H4 (cell line): ENCODE measurements around the gene FARP1. TPM values are rescaled to one million over a fixed set of nuclear protein-coding genes. Genes with fewer than 3 reads are reported as not detected.
"Not testable (repeated sequence)": the region's sequence is repeated elsewhere in the genome, so short reads cannot be mapped to it uniquely, and the experiment has no call there.

Source experiments
- DNase-seq: peaks from one replicate; pipeline ENCODE4 v3.0.0-alpha.2; 2015; ENCODE audit warnings: low spot score
- total RNA-seq: library from RNA; depleted of rRNA; stranded (reverse); fragments of >200 nt; shearing (Covaris generic); gene quantifications from 2 replicates; pipeline ENCODE4 v1.2.3, GENCODE V29; 2014

The FARP1 gene
- total RNA-seq, 1 experiment from 2014 or later, result 6.3 TPM

DNA sequence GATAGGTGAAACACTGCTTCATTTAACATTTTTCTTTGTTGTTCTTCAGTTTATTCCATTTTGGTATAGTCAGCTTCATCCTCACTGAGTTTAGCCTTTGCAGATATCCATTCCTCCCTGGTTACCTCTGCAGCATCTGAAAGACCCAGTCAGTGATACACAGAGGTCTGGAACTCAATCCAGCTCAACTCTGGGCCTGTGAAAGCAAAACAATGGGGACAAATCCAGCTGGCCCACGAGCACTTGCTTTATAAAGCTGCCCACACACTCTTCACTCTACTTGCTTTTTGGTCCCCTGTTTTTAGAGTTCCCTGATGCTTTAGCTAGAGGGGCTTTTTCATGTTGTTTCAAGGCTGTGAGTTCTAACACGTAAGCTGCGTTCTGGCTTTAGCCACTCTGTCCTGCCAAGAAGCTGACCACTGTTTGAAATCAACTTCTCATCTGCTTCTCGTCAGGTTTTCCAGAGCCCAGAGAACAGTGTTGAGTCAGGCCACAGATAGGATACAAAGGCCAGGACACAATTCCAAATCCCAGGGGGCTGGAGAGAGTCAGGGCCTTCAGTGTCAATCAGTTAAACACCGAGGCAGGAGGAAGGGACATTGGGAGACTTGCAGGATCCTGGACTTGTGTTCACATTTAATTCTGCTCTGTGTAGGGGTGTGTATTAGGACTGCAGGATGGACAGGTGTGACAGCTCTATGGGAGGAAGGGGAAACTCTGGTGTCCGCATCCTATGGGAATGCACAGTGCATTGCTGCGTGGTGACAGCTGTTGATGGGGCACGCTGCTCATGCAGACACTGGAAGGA lies 117.7 kb downstream of the FARP1 start:
- DNase-seq, result no peak

DNA sequence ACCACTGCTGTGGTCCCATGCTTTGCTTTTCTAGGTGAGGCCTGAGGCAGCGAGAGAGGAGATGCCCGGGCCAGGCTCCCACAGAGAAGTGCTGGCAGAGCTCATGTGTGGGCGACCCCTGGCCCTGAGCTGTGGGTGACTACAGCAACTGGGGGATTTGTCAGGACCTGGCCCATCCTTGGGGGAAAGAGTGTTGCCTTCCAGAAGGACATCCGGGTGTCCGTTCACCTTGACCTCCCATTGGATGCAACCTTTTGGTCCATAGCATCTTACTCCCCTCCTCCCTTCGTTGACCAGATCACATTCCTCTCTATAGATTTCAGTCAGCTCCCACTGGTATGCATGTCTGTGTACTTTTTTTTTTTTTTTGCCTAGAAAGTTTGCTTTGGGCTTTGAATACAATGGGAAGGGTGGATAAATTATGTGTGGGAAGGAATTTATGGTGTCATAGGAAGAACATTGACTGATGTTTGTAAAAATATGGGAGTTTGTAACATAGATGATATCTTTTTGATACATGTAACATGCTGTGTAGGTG lies 118.3 kb downstream of the FARP1 start:
- DNase-seq, result no peak

DNA sequence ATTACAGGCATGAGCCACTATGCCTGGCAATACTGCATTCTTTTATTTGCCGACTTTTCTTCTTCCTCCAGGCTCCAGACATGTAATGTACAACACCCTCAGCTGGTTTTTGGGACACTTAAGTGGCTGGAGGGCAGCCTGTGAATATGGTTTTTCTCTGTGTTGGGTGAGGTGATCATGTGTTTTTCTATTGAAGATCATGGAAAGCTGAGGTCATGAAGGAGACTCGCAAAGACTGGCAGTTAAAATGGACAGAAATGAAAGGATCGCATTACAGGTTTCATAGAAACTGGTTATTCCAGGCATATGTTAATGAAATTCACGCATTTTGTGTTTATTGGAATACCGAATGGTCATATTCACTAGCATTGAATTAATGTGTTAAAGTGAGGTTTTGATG lies 119.4 kb downstream of the FARP1 start:
- no peak for DNase-seq

- no peak for DNase-seq
These were observed 120.9 kb downstream of the FARP1 start for GRCh38 chr13:98263841-98264240.

GRCh38 chr13:98264877-98265276 lies 122.0 kb downstream of the FARP1 start:
- no peak for DNase-seq

DNA sequence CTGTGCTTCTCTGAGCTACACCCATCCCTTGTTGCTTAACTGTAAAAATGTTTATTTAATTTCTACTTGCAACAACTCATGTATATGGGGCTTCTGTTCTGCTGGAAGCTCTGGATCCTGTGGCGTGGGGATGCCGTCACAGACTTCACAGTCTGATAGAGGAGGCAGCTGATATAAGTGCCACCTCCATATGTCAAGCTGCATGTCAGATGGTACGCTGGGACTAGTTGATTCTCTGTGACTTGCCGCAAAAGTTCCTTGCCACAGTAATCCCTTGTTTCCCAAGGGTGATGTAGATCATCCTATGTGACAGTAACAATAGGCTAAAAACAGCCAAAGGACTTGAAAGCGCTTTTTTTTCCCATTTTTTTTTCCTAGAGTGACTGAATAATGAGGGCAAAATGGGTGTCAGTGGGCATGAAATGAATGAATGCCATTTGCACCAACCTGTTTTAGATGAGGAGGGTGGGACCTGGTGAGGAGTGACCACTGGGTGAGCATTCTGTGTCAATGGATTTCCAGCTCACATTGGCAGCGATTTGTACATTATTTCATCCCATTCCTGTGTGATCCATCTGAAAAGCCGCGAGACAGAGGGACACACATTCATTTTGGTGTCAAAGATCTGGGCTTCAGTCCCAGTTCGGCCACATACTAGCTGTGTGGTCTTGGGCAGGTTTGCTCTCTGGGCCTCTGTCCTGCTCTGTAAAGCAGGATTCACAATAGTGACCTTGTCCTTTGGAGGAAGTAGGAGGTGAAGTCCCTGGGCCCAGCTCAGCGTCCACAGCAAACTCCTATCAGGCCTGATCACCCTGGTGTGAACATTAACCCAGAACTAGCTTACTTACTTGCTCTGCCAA lies 123.0 kb downstream of the FARP1 start:
- DNase-seq, result no peak

DNA sequence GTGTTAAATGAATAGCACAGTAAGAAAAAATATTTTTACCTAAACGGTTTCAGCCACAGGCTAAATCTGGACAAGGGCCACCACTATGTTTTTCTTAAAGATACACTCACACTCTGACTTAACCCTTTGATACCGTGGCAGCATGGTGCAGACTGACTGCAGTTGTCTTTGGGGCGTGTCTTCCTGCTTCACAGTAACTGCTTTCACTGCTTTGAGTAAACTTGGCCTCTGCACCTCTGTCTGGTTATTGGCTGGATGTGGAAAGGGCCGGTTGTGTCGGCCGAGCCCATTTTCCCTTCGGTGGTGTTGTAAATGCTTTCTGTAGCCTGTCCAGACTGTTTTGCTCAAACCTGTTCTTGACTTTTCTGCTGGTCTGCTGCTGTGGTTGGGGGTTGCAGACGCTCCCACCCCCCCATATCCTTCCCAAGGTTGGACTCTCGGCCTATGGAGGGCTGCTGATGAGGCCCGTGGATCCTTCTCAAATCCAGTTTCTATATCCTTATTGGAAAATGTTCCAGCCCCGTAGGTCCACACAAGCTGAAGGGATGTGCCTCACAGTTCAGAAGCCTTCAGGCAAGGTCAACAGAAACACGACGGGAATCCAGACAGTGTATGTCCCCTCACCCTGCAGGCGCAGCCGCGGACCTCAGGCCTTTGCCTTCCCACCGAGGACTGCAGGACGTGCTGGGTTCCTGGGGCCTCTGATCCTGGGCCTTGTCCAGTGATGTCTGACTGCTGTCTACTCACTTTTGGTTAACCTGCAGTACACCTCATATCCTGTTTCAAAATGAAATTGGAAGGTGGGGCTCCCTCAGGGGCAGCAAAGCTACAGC lies 124.4 kb downstream of the FARP1 start:
- no peak for DNase-seq

DNA sequence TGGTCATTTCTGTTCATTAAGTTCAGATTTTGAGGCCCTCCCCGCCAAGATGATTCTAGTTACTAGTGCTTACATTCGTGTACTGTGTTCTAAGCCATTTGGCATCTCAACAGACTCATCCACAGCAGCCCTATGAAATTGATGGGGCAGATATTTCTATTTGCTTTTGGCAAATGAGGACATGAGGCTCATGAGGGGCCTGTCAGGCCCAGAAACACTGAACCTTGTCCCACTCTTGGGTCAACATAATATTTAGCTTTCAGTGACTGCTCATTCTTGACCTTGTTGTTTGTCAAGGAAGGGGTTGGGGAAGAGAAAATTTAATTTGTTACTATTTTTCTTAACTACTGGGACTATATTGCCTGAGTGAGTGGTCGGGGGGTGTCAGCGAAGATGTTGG lies 126.5 kb downstream of the FARP1 start:
- DNase-seq, result no peak

DNA sequence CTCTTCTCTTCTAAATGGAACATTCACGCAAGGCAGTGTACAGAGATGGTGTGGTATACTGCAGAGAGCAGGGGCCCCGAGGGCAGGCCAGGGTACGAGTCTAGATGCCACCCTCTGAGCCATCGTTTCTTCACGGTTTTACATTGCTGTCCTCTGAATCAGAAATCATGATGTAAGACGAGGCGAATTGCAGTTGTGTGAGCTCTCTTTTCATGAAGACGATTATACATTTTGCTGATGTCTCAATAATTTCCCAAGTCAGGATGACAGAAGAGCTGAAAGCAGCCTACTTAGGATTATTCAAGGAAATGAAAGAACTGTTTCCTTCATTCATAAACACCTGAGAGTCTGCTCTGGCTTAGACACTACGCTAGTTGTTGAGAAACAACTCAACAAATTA lies 127.9 kb downstream of the FARP1 start:
- DNase-seq, result no peak

GRCh38 chr13:98271646-98272045 lies 128.8 kb downstream of the FARP1 start:
- DNase-seq, result not testable (repeated sequence)

GRCh38 chr13:98272549-98272948 lies 129.7 kb downstream of the FARP1 start:
- DNase-seq, result no peak

DNA sequence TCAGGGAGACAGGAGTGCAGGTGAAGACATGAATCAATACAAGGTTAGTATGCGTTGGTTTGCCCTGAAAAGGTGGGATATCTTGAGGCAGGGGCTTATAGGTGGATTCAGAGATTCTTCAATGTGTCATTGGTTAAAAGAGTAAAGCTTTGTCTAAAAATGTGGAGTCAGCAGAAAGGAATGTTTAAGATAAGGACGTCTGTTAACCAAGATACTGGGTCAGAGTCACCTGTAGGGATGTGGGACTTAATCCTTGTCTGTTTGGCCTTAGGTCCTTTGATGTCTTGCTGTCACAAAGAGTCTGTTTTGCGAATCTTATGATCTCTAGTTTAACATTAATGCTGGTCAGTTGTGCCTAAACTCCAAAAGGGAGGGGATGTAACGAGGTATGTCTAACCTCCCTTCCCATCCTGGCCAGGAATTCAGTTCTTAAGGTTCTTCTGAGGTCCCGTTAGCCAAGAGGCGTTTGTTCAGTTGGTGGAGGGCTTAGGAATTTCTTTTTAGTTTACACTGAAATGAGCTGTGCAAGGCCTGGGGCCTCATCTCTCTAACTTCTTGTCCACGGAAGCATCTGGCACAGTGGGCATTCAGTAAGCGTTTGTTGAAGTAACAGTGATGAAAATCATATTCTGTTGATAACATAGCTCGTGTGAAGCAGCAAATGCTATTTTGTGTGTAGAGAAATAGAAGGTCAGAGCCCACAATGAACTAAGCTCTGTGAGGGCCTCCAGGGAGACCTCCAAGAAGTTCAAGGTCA lies 130.4 kb downstream of the FARP1 start:
- DNase-seq, result no peak

GRCh38 chr13:98273824-98274742 lies 131.2 kb downstream of the FARP1 start:
- DNase-seq, result no peak

DNA sequence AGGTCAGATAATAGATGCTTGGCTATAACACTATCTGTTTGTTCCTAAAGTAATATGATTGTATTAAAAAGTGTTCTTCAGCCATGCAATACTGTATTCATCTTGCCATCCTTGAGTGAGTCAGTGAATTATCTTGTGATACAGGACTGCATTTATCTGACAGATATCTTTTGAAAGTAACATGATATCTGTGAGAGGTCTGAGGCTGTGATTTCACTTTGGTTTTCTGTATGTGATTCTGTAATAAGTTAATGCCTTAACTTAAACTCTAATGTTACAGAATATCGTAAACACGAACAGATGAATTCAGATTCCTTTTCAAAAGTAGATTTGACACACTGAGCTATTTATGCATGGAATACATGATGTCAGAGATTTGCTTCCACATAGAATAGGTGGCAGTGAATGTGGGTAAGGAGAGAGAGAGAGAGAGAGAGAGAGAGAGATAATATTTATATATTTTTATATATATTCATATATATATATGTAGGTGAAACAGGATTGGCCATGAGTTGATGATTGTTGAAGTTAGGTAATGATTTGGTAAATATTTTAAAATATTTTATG lies 132.1 kb downstream of the FARP1 start:
- no peak for DNase-seq

DNA sequence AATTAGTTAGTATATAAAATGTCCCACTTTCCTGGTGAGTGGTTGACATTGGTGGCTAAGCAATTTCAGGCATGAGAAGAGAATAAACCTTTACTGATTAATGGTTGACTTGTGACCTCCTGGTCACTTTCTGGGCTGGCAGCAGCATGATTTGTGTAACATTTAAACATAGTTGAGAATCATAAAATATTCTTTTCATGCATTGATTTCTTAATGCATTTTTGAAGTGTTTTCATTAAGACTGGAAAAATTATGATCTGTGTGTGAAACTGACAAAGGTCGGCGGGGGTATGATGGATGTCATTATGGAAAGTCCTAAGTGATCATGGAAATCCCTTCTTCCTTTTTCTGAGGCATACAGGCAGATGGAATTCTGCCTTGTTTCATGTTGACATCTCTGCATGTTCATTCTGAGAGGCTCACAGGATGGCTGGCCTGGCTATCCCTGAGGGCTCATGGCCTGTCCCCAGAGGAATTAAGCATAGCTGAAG lies 132.8 kb downstream of the FARP1 start:
- DNase-seq, result no peak

- no peak for DNase-seq
These were observed 133.6 kb downstream of the FARP1 start for GRCh38 chr13:98276486-98276885.

GRCh38 chr13:98278068-98278724 lies 135.3 kb downstream of the FARP1 start:
- no peak for DNase-seq

DNA sequence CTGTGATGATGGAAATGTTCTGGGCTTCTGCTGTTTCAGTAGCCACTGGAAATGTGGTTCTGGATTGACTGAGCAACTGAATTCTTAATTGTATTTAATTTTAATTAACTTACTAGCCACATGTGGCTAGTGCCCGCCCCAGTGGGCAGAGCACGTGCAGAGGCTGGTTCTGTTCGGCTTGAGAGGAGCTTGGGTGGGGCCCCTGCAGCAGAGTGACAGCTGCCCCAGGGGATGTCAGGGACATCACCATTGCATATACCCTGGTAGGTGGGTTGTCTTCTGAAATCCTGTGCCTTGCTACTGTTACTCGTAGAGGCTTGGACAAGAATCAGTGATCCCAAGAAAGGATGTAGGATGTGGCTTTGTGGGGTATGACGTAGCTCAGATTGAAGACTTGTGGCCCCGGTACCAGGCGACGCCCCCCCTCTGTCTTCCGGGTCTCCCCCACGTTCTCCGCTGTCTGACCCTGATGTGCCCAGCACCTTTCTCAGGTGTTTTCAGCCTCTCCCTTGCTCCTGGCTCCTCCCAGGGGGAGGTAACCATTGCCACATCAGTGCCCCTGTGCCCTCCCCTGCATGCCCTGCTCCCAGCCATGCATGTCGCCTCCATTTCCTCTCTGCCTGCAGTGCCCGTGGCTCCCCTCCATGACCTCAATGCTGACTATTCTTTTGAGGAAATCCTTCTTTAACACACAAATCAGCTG lies 136.7 kb downstream of the FARP1 start:
- no peak for DNase-seq
